Measurements from ENCODE around the gene FBXW7.
"Not testable (repeated sequence)": the region's sequence is repeated elsewhere in the genome, so short reads cannot be mapped to it uniquely, and the experiment has no call there.

Gene FBXW7

DNA sequence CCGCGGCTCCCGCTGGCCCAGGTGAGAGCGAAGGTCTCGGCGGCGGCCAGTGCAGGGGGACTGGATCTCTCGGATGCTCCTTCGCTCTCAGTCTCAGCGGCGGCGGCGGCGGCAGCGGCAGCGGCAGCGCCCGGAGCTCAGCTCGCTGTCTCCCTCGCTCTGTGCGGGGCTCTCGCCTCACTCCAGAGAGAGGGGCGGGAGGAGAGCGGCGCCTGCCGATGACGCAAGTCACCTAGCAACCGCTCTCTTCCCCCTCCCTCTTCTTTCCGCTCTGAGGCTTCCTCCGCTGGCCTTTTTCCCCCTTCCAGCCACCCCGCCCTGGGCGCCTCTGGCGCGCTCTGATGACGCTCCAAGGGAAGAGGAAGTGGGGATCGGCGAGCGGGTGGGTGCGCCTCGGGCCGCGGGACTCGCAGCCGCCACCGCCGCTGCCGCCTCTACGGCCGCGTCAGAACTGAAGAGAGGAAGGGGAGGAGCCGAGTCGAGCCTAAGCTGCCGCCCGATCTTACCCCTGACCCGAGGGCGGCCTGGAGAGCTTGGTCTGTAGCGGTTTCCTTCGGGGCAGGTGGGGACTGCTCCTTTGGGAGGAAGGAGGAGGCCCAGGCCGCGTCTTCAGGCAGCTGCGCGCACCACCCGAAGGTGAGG is at the start of gene FBXW7:
Gene FBXW7 (minus strand): TSS at position 190 of the 642 bp plus-strand sequence. CDS start 124,289 bp downstream, outside the sequence.
- DNase-seq, result peak; percentile 99

- no peak for DNase-seq
Observed at GRCh38 chr4:152585023-152585441, 49.1 kb upstream of the FBXW7 start.

- no peak for DNase-seq
Observed at GRCh38 chr4:152581536-152582160, 45.8 kb upstream of the FBXW7 start.

DNA sequence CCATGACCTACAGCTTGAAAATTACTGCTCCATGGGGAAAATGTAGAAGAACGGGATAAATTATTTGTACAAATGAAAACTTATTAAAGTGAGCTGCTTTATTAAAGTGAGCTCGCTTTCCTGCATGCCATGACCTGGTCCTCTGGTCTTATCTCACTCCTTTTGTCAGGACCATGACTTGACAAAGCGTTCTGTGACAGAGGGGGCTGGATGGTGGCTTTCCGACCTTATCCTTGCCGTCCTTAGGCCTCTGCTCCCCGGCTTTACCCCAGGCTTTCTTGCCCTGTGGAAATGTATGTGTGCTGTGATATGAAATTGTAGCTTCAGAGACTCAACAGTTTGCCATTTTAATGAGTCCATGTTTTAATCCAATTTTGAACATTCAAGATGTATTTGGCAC is 44.0 kb upstream of the FBXW7 start:
- DNase-seq, result no peak

GRCh38 chr4:152579107-152579764 is 43.3 kb upstream of the FBXW7 start:
- DNase-seq, result no peak

GRCh38 chr4:152578670-152579069 is 42.8 kb upstream of the FBXW7 start:
- no peak for DNase-seq

- peak; percentile 53 for DNase-seq
Observed at GRCh38 chr4:152577708-152578396, 42.0 kb upstream of the FBXW7 start.

GRCh38 chr4:152575533-152575932 is 39.6 kb upstream of the FBXW7 start:
- no peak for DNase-seq

DNA sequence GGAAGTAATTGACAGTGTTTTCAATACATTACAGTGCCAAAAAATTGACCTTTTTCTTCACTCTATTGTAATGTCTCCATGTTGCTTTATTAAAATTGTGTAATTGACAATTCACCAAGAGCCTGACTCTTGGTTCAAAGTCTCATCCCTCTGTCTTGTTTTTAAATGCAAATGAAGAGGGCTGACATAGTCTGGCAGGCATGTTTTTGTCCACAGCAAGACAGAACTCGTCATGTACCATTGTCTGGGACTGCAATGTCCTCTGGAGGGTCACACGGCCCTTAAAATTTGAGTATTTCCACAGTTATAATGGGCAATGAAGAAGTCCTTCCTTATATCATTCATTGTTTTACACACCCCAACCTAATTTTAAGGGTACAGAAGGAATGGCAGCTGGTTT is 38.0 kb upstream of the FBXW7 start:
- no peak for DNase-seq

DNA sequence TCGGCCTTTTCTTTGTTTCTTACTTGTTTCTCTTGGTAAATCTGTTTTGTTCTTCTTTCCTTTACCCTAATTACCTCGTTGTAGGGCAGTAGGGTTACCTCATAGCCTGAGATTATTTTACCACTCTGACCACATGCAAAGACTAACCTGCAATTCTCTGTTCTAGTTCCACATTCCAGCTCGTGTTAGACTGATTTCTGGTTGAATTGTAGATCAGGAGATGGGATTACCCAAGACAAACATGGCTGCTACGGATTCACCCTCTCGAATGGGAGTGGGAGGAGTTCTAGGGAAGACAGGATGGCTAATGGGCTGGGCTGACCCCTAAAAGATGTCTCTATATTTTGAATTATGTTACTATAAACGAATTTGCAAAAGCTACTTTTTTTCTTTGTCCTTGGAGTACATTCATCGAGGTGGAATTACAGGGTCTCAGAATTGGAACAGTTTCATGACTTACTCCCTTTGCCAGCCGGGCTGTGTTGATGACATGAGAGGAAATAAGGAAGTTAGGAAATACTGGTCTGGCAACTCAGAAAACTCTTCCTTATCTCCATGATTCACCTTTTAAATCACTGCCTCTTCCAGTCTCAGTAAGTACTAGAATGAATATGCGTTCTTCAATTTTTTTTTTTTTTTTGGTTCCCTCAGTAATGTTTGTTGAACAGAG is 36.7 kb upstream of the FBXW7 start:
- DNase-seq, result peak; percentile 70

GRCh38 chr4:152571770-152572169 is 35.9 kb upstream of the FBXW7 start:
- DNase-seq, result no peak

- DNase-seq, result no peak
Observed at GRCh38 chr4:152571296-152571695, 35.4 kb upstream of the FBXW7 start.

- DNase-seq, result no peak
Observed at GRCh38 chr4:152565333-152565732, 29.4 kb upstream of the FBXW7 start.

- DNase-seq, result no peak
Observed at GRCh38 chr4:152564336-152564735, 28.4 kb upstream of the FBXW7 start.

- peak; percentile 7 for DNase-seq
Observed at GRCh38 chr4:152563209-152563608, 27.3 kb upstream of the FBXW7 start.

GRCh38 chr4:152559641-152560040 is 23.7 kb upstream of the FBXW7 start:
- no peak for DNase-seq

DNA sequence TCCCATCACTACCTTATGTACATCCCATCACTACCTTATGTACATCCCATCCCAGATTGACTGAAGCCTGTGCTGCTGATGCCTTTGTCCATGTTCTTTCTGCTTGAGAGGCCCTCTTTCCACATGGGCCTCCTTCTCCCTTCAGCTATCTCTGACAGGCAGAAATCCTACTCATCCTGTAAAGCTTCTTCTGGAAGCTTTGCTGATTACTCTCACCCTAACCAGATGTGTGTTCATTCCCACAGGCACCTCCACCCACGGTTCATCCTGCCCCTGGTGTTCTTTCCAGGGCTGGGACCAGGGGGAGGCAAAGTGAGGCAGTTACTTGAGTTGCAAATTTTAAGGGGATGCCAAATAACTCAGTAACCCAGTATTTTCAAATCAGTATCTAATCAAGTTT is 22.5 kb upstream of the FBXW7 start:
- no peak for DNase-seq

DNA sequence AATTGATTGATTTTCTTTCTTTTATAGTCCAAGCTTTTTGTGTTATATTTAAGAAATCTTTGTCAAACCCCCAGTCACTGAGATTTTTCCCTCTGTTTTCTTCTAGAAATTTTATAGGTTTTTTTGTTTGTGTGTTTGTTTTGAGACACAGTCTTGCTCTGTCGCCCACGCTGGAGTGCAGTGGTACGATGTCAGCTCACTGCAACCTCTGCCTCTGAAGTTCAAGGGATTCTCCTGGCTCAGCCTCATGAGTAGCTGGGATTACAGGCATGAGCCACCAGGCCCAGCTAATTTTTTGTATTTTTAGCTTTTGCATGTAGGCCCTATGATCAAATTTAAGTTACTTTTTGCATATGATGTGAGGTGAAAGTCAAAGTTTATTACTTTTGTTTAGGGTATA is 20.9 kb upstream of the FBXW7 start:
- DNase-seq, result no peak

DNA sequence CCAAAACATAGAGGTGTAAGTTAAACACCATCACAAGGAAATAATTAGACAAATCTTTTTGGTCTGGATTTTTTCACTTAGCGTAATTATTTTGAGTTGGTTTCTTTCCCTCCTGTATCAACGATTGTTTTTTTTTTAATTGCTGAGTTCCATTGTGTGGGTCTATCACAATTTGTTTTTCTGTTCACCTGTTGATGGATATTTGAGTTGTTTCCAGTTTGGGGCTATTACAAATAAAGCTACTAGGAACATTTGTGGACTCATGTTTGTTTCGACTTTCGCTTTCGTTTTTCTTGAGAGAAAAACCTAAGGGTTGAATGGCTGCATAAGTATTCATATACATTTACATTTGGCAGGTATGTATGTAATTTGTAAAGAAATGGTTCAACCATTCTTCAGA is 20.4 kb upstream of the FBXW7 start:
- DNase-seq, result no peak

GRCh38 chr4:152554742-152555141 is 18.9 kb upstream of the FBXW7 start:
- no peak for DNase-seq

- not testable (repeated sequence) for DNase-seq
Observed at GRCh38 chr4:152550687-152551086, 14.8 kb upstream of the FBXW7 start.

DNA sequence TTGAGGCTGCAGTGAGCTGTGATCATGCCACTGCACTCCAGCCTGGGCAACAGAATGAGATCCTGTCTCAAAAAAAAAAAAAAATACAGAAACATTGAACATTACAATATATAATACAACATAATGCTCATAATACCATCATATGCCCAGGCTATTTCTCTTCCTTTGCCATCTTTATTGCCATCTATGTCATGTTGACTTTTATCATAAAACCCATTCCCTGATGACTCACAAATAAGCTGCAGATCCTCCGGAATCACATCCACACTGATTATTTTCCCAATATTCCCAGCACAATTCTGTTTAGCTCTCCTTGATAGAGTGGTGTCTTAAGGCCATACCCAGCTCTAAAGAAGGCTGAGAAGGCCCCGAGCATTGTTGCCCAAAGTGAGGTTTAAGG is 9.2 kb upstream of the FBXW7 start:
- no peak for DNase-seq

GRCh38 chr4:152544533-152544932 is 8.6 kb upstream of the FBXW7 start:
- DNase-seq, result not testable (repeated sequence)

Measured in inflammatory macrophage treated with lipopolysaccharide for 4 hours (primary cell).